Measurements from ENCODE around the gene EDN1. TPM values are rescaled to one million over a fixed set of nuclear protein-coding genes. Genes with fewer than 3 reads are reported as not detected.

EDN1 gene
- total RNA-seq, 1 experiment from 2014 or later = 15.1 TPM

DNA sequence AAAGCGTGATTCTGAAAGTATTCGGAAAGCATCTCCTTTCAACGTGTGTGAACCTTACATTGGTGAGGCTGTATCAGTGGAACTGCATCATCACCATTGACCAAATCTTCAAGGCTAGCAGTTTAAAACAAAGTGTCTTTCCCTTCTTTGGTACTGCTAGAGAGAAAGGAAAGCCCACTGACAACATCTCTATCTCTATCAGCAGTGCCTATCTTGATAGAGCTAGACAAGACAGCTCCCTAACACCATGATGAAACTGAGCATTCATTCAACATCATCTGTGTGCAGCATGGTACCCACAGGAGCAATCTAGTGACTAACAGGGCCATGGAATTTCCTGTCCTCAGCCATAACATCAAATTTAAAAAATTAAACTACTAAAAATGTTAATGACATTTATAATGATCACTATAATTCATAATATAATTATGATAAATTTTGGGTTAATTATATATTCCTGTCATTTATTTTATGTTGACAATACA is 31.5 kb upstream of the EDN1 start:
- in situ Hi-C loops (cut with HindIII; ENCODE audit: low pct_unique_long_range_greater_than_20kb, low sequenced_read_pairs) = no loop called here
- Histone ChIP-seq H3K27me3 (ENCODE audit: control insufficient read depth, insufficient read depth, low read length) (no peaks in the 10 kb centered on the region), H3K36me3 (ENCODE audit: control insufficient read depth, insufficient read depth, low read length) (no peaks in the 10 kb centered on the region), H3K27ac (ENCODE audit: low read length) (no peak overlapping the region), H3K9me3 (ENCODE audit: control insufficient read depth, insufficient read depth, low read depth, low read length) (no peaks in the 10 kb centered on the region), H3K4me3 (ENCODE audit: low read depth in 2 of 2, low read length in 2 of 2) (no peak overlapping the region), H3K4me1 (ENCODE audit: control insufficient read depth, insufficient read depth, low read length) (no peaks in the 10 kb centered on the region)
- BruUV-seq (replicated peaks) = no TSS peak
- ATAC-seq (no peak), DNase-seq (ENCODE audit: low read depth, low spot score) (no peak)
- POLR2A ChIA-PET = no interaction called here
- CTCF ChIA-PET = interaction anchor here (0.7 kb wide), 1 partner anchor 393 kb away, joined by 5 read pairs; no protein-coding TSS in a partner anchor
- intact Hi-C loops (cut with micrococcal nuclease; ENCODE audit: unreplicated experiment) = no loop called here
- TF ChIP-seq REST (IDR thresholded peaks at IDR 0.05; ENCODE audit: insufficient read depth in 1 of 2, low read depth in 2 of 2, low read length in 1 of 2) = no peak
- TF ChIP-seq POLR2AphosphoS5 (IDR thresholded peaks at IDR 0.05; ENCODE audit: low read depth, low read length) = no peak

- H3K9me3 ChIP-seq (ENCODE audit: control insufficient read depth, insufficient read depth, low read depth, low read length) = no peaks in the 10 kb centered on the region
- no peak overlapping the region for H3K27ac ChIP-seq (ENCODE audit: low read length)
- BruUV-seq (replicated peaks) = no TSS peak
- H3K4me3 ChIP-seq (ENCODE audit: low read depth in 2 of 2, low read length in 2 of 2) = no peak overlapping the region
- in situ Hi-C loops (cut with HindIII; ENCODE audit: low pct_unique_long_range_greater_than_20kb, low sequenced_read_pairs) (no loop called here), intact Hi-C loops (cut with micrococcal nuclease; ENCODE audit: unreplicated experiment) (no loop called here)
- no peak for TF ChIP-seq TCF7L2 (IDR thresholded peaks at IDR 0.05; ENCODE audit: low read depth, low read length)
- TF ChIP-seq, protein P1, sequence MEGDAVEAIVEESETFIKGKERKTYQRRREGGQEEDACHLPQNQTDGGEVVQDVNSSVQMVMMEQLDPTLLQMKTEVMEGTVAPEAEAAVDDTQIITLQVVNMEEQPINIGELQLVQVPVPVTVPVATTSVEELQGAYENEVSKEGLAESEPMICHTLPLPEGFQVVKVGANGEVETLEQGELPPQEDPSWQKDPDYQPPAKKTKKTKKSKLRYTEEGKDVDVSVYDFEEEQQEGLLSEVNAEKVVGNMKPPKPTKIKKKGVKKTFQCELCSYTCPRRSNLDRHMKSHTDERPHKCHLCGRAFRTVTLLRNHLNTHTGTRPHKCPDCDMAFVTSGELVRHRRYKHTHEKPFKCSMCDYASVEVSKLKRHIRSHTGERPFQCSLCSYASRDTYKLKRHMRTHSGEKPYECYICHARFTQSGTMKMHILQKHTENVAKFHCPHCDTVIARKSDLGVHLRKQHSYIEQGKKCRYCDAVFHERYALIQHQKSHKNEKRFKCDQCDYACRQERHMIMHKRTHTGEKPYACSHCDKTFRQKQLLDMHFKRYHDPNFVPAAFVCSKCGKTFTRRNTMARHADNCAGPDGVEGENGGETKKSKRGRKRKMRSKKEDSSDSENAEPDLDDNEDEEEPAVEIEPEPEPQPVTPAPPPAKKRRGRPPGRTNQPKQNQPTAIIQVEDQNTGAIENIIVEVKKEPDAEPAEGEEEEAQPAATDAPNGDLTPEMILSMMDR (IDR thresholded peaks at IDR 0.05) = no peak
- no peak for TF ChIP-seq SIN3A (IDR thresholded peaks at IDR 0.05; ENCODE audit: borderline replicate concordance, insufficient read depth, low read depth, low read length)
- no peak for TF ChIP-seq POLR2AphosphoS5 (IDR thresholded peaks at IDR 0.05; ENCODE audit: low read depth, low read length)
- TF ChIP-seq REST (IDR thresholded peaks at IDR 0.05; ENCODE audit: insufficient read depth in 1 of 2, low read depth in 2 of 2, low read length in 1 of 2) = no peak
- ChIA-PET CTCF (no interaction called here), POLR2A (no interaction called here)
- H3K36me3 ChIP-seq (ENCODE audit: control insufficient read depth, insufficient read depth, low read length) = no peaks in the 10 kb centered on the region
- no peaks in the 10 kb centered on the region for H3K27me3 ChIP-seq (ENCODE audit: control insufficient read depth, insufficient read depth, low read length)
- DNase-seq (ENCODE audit: low read depth, low spot score) (no peak), ATAC-seq (no peak)
- H3K4me1 ChIP-seq (ENCODE audit: control insufficient read depth, insufficient read depth, low read length) = no peaks in the 10 kb centered on the region
Measured at GRCh38 chr6:12260458-12261093, 29.6 kb upstream of the EDN1 start.

Measured in Panc1 (cell line).